ENCODE measurements around the gene CLCN7. TPM values are rescaled to one million over a fixed set of nuclear protein-coding genes. Genes with fewer than 3 reads are reported as not detected.

The CLCN7 gene
- total RNA-seq, 1 experiment from 2014 or later = 70.0 TPM

GRCh38 chr16:1434644-1435592, 39.9 kb downstream of the CLCN7 start:
- no peak for DNase-seq
- Histone ChIP-seq H2BK20ac (ENCODE audit: low read depth, low read length, poor library complexity, severe bottlenecking) (no peak overlapping the region), H4K8ac (replicated peaks; ENCODE audit: insufficient read length, low read depth, low read length) (no peak overlapping the region), H3K9ac (ENCODE audit: extremely low read depth, insufficient read length, low read length) (no peak overlapping the region), H3K79me2 (ENCODE audit: insufficient read depth, low read length) (no peaks in the 10 kb centered on the region), H3K56ac (ENCODE audit: insufficient read length, low read depth, low read length) (no peak overlapping the region), H3K4ac (ENCODE audit: low read depth, low read length) (no peak overlapping the region), H3K27me3 (ENCODE audit: insufficient read depth, low read length) (no peaks in the 10 kb centered on the region), H3K23me2 (ENCODE audit: insufficient read length, low read depth, low read length, poor library complexity, severe bottlenecking) (no peaks in the 10 kb centered on the region), H3K79me1 (ENCODE audit: insufficient read depth, low read depth, low read length, poor library complexity, severe bottlenecking) (no peaks in the 10 kb centered on the region), H3K14ac (ENCODE audit: insufficient read depth, low read length) (peak overlapping the region; percentile 29; the same call in 1 of the 2 replicates), H3T11ph (ENCODE audit: low read length) (no peak overlapping the region), H2BK120ac (ENCODE audit: low read depth, low read length, poor library complexity, severe bottlenecking) (no peak overlapping the region), H3K18ac (ENCODE audit: insufficient read length, low read depth, low read length) (no peak overlapping the region), H3K27ac (ENCODE audit: insufficient read length, low read depth, low read length) (no peak overlapping the region), H3K4me2 (ENCODE audit: insufficient read depth, insufficient read length, low read length) (no peak overlapping the region), H2AK5ac (ENCODE audit: insufficient read length, low read length) (no peak overlapping the region), H2BK5ac (ENCODE audit: insufficient read length, low read length) (no peak overlapping the region), H4K5ac (ENCODE audit: insufficient read length, low read depth, low read length) (no peak overlapping the region), H4K91ac (ENCODE audit: insufficient read length, low read depth, low read length) (no peak overlapping the region), H2BK12ac (ENCODE audit: insufficient read length, low read depth, low read length) (no peak overlapping the region), H2AFZ (ENCODE audit: low read length) (no peak overlapping the region), H2BK15ac (ENCODE audit: low read depth, low read length) (0 out of 2 replicates have a peak overlapping the region, but pooled peaks have one; percentile 24), H3K9me3 (ENCODE audit: control insufficient read depth, low read depth, low read length) (no peaks in the 10 kb centered on the region), H3K23ac (ENCODE audit: insufficient read length, low read depth, low read length) (no peak overlapping the region), H3K4me1 (ENCODE audit: insufficient read depth, low read length) (no peaks in the 10 kb centered on the region), H4K20me1 (ENCODE audit: control insufficient read depth, insufficient read depth, insufficient read length) (no peaks in the 10 kb centered on the region)
- H3K27me3 Mint-ChIP-seq (ENCODE audit: low read depth) = no peaks in the 10 kb centered on the region
- no peak overlapping the region for H3K27ac Mint-ChIP-seq
- H3K4me3 Mint-ChIP-seq = no peak overlapping the region
- H3K4me1 Mint-ChIP-seq = no peaks in the 10 kb centered on the region; a peak in 1 of 4 replicates
- no CpG with 5 or more reads among the region's 40 CpGs for WGBS (ENCODE audit: extremely low coverage, insufficient read length, low lambda C conversion rate)
- no peaks in the 10 kb centered on the region for H3K9me3 Mint-ChIP-seq
- no peaks in the 10 kb centered on the region for H3K36me3 Mint-ChIP-seq (ENCODE audit: insufficient read depth in 1 of 3, low read depth in 3 of 3)
- TF ChIP-seq CTCF (conservative IDR thresholded peaks at IDR 0.05) = no peak
